ENCODE results near the gene CIDEA.

GRCh38 chr18:12254136-12254819 lies at the start of gene CIDEA:
- TF ChIP-seq CTCF (IDR thresholded peaks at IDR 0.05) (no peak), POLR2A (IDR thresholded peaks at IDR 0.05) (no peak)

All from stomach (tissue), 4 donors.